Mesendoderm (in vitro differentiated cells): Measurements from ENCODE around the gene NT5DC3.
A peak's percentile ranks its signal among the peaks of the same experiment; 100 is the strongest.

Source experiments
- DNase-seq: peaks from one replicate; pipeline ENCODE4 v3.0.0; 2013
- H2AK5ac ChIP-seq: 2 replicates; pipeline ENCODE4 v1.6.1; 2013; ENCODE audit warnings: low read length, inconsistent platforms
- H2BK120ac ChIP-seq: 2 replicates; pipeline ENCODE4 v1.6.1; 2013; ENCODE audit warnings: low read depth, mild to moderate bottlenecking, low read length, moderate library complexity, mixed read lengths
- H2BK15ac ChIP-seq: replicated peaks from 2 replicates; pipeline ENCODE4 v1.6.1; 2013; ENCODE audit warnings: low read depth, mild to moderate bottlenecking, moderate library complexity
- H2BK5ac ChIP-seq: 2 replicates; pipeline ENCODE4 v1.6.1; 2013; ENCODE audit warnings: low read length, inconsistent platforms
- H3K18ac ChIP-seq: 2 replicates; pipeline ENCODE4 v1.6.1; 2013; ENCODE audit warnings: mild to moderate bottlenecking, low read length, mixed read lengths
- H3K23ac ChIP-seq: one replicate; pipeline ENCODE4 v1.6.1; 2013; ENCODE audit warnings: low read length
- H3K27ac ChIP-seq: 2 replicates; pipeline ENCODE4 v1.5.1; 2013; ENCODE audit warnings: low read depth, mild to moderate bottlenecking, inconsistent platforms, low read length, moderate library complexity
- H3K27me3 ChIP-seq: 2 replicates; pipeline ENCODE4 v1.6.1; 2013; ENCODE audit warnings: low read length, control low read depth, mild to moderate bottlenecking, inconsistent platforms; ENCODE audit not compliant: insufficient read depth, poor library complexity
- H3K36me3 ChIP-seq: 2 replicates; pipeline ENCODE4 v1.6.1; 2013; ENCODE audit warnings: low read length, inconsistent platforms; ENCODE audit not compliant: control insufficient read depth, insufficient read depth
- H3K4ac ChIP-seq: one replicate; pipeline ENCODE4 v1.6.1; 2013; ENCODE audit warnings: low read depth, mild to moderate bottlenecking, low read length, moderate library complexity
- H3K4me1 ChIP-seq: 2 replicates; pipeline ENCODE4 v1.6.1; 2013; ENCODE audit warnings: low read depth, low read length, inconsistent platforms; ENCODE audit not compliant: control insufficient read depth
- H3K4me2 ChIP-seq: 2 replicates; pipeline ENCODE4 v1.6.1; 2013; ENCODE audit warnings: low read length
- H3K4me3 ChIP-seq: 2 replicates; pipeline ENCODE4 v1.5.1; 2013; ENCODE audit warnings: mild to moderate bottlenecking, low read length
- H3K56ac ChIP-seq: one replicate; pipeline ENCODE4 v1.6.1; 2013; ENCODE audit warnings: low read length
- H3K79me1 ChIP-seq: 2 replicates; pipeline ENCODE4 v1.6.1; 2013; ENCODE audit warnings: low read length, inconsistent platforms
- H3K79me2 ChIP-seq: 2 replicates; pipeline ENCODE4 v1.6.1; 2013; ENCODE audit warnings: mild to moderate bottlenecking, low read length; ENCODE audit not compliant: control insufficient read depth, insufficient read depth
- H3K9ac ChIP-seq: 2 replicates; pipeline ENCODE4 v1.6.1; 2013; ENCODE audit warnings: low read length, inconsistent platforms
- H4K5ac ChIP-seq: one replicate; pipeline ENCODE4 v1.6.1; 2013; ENCODE audit warnings: low read length
- H4K8ac ChIP-seq: one replicate; pipeline ENCODE4 v1.6.1; 2013; ENCODE audit warnings: low read depth, mild to moderate bottlenecking, control low read depth, low read length, moderate library complexity
- WGBS: extraction: QIAGEN DNeasy Blood & Tissue Kit; methylation state at CpG from one replicate; pipeline ENCODE4 v1.1.7; 2013; ENCODE audit warnings: low lambda C conversion rate, missing lambda C conversion rate; ENCODE audit not compliant: insufficient coverage; ENCODE audit errors: extremely low coverage; 5-methylcytosine and 5-hydroxymethylcytosine counted together

Gene NT5DC3

GRCh38 chr12:103877934-103878510 is 37.0 kb upstream of the NT5DC3 start:
- no peak overlapping the region for H3K56ac ChIP-seq
- H2AK5ac ChIP-seq, result no peak overlapping the region
- no peak overlapping the region for H4K5ac ChIP-seq
- H3K4me1 ChIP-seq, result peaks cover 5% of the 10 kb centered on the region
- no peaks in the 10 kb centered on the region for H3K36me3 ChIP-seq
- H3K27ac ChIP-seq, result no peak overlapping the region
- no CpG with 5 or more reads among the region's 5 CpGs for WGBS
- no peak overlapping the region for H3K18ac ChIP-seq
- no peaks in the 10 kb centered on the region for H3K27me3 ChIP-seq
- no peaks in the 10 kb centered on the region for H3K79me1 ChIP-seq
- H3K9ac ChIP-seq, result no peak overlapping the region
- no peak overlapping the region for H2BK5ac ChIP-seq
- H3K4me2 ChIP-seq, result no peak overlapping the region
- DNase-seq, result peak; percentile 80
- H3K23ac ChIP-seq, result no peak overlapping the region
- H3K4me3 ChIP-seq, result no peak overlapping the region
- no peak overlapping the region for H4K8ac ChIP-seq
- H2BK120ac ChIP-seq, result no peak overlapping the region
- H3K79me2 ChIP-seq, result no peaks in the 10 kb centered on the region
- no peak overlapping the region for H2BK15ac ChIP-seq
- no peak overlapping the region for H3K4ac ChIP-seq

- Histone ChIP-seq H3K23ac (no peak overlapping the region), H3K4me3 (no peak overlapping the region), H3K27ac (no peak overlapping the region), H3K18ac (no peak overlapping the region), H4K5ac (no peak overlapping the region), H3K36me3 (no peaks in the 10 kb centered on the region), H3K79me2 (no peaks in the 10 kb centered on the region), H3K79me1 (no peaks in the 10 kb centered on the region), H3K4ac (no peak overlapping the region), H2BK15ac (no peak overlapping the region), H3K9ac (no peak overlapping the region), H4K8ac (no peak overlapping the region), H2BK5ac (no peak overlapping the region), H3K4me2 (no peak overlapping the region), H3K56ac (no peak overlapping the region), H2BK120ac (no peak overlapping the region), H2AK5ac (no peak overlapping the region), H3K27me3 (no peaks in the 10 kb centered on the region), H3K4me1 (peaks cover 5% of the 10 kb centered on the region)
- WGBS, result no CpG with 5 or more reads among the region's 1 CpG
- no peak for DNase-seq
Observed at GRCh38 chr12:103877288-103877687, 36.3 kb upstream of the NT5DC3 start.

GRCh38 chr12:103875666-103876065 is 34.6 kb upstream of the NT5DC3 start:
- Histone ChIP-seq H3K79me1 (no peaks in the 10 kb centered on the region), H3K79me2 (no peaks in the 10 kb centered on the region), H3K4me1 (peaks cover 5% of the 10 kb centered on the region), H3K27me3 (no peaks in the 10 kb centered on the region), H3K56ac (no peak overlapping the region), H2BK5ac (no peak overlapping the region), H2BK15ac (no peak overlapping the region), H3K23ac (no peak overlapping the region), H4K8ac (no peak overlapping the region), H3K4me2 (no peak overlapping the region), H3K9ac (no peak overlapping the region), H4K5ac (no peak overlapping the region), H3K18ac (no peak overlapping the region), H3K36me3 (no peaks in the 10 kb centered on the region), H3K27ac (no peak overlapping the region), H2AK5ac (no peak overlapping the region), H3K4ac (no peak overlapping the region), H3K4me3 (no peak overlapping the region), H2BK120ac (no peak overlapping the region)
- no CpG with 5 or more reads among the region's 1 CpG for WGBS
- DNase-seq, result no peak

DNA sequence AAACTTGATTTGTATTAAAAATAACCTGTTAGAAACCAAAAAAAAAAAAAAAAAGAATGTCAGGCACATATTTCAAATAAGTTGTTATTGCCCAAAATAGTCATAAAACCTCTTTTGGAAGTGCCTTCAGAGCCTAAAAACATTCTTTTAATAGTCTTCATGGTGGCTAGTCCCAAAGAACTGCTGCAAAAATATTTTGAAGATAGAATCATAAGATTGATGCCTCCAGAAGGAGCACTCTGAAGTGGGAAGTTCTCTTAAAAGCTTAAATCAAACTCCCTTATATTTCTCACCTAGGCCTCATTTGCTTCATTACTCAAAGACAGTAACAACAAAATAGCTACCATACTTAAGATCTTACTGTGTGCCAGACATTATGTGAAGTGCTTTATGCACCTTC is 27.2 kb upstream of the NT5DC3 start:
- Histone ChIP-seq H3K4ac (no peak overlapping the region), H2BK15ac (no peak overlapping the region), H4K8ac (no peak overlapping the region), H3K4me1 (no peaks in the 10 kb centered on the region), H3K4me2 (no peak overlapping the region), H3K27me3 (no peaks in the 10 kb centered on the region), H4K5ac (no peak overlapping the region), H3K79me1 (no peaks in the 10 kb centered on the region), H3K79me2 (no peaks in the 10 kb centered on the region), H2AK5ac (no peak overlapping the region), H2BK120ac (no peak overlapping the region), H3K27ac (no peak overlapping the region), H3K9ac (no peak overlapping the region), H2BK5ac (no peak overlapping the region), H3K18ac (no peak overlapping the region), H3K36me3 (no peaks in the 10 kb centered on the region), H3K23ac (no peak overlapping the region), H3K56ac (no peak overlapping the region), H3K4me3 (no peak overlapping the region)
- DNase-seq, result no peak

- Histone ChIP-seq H3K18ac (no peak overlapping the region), H3K36me3 (no peaks in the 10 kb centered on the region), H3K4ac (no peak overlapping the region), H3K4me3 (no peak overlapping the region), H4K5ac (no peak overlapping the region), H3K27me3 (no peaks in the 10 kb centered on the region), H3K56ac (no peak overlapping the region), H3K4me2 (no peak overlapping the region), H3K79me1 (no peaks in the 10 kb centered on the region), H2BK120ac (no peak overlapping the region), H3K27ac (no peak overlapping the region), H4K8ac (no peak overlapping the region), H3K4me1 (no peaks in the 10 kb centered on the region), H3K79me2 (no peaks in the 10 kb centered on the region), H2AK5ac (no peak overlapping the region), H2BK5ac (no peak overlapping the region), H2BK15ac (no peak overlapping the region), H3K23ac (no peak overlapping the region), H3K9ac (no peak overlapping the region)
- DNase-seq, result no peak
- no CpG with 5 or more reads among the region's 2 CpGs for WGBS
Observed at GRCh38 chr12:103865151-103865730, 24.2 kb upstream of the NT5DC3 start.

GRCh38 chr12:103864710-103865109 is 23.7 kb upstream of the NT5DC3 start:
- Histone ChIP-seq H2AK5ac (no peak overlapping the region), H3K56ac (no peak overlapping the region), H3K4me3 (no peak overlapping the region), H2BK15ac (no peak overlapping the region), H3K4ac (no peak overlapping the region), H3K27ac (no peak overlapping the region), H3K27me3 (no peaks in the 10 kb centered on the region), H2BK5ac (no peak overlapping the region), H3K23ac (no peak overlapping the region), H3K79me1 (no peaks in the 10 kb centered on the region), H3K4me2 (no peak overlapping the region), H2BK120ac (no peak overlapping the region), H3K9ac (no peak overlapping the region), H3K36me3 (no peaks in the 10 kb centered on the region), H4K8ac (no peak overlapping the region), H4K5ac (no peak overlapping the region), H3K4me1 (no peaks in the 10 kb centered on the region), H3K79me2 (no peaks in the 10 kb centered on the region), H3K18ac (no peak overlapping the region)
- WGBS, result no CpG with 5 or more reads among the region's 6 CpGs
- no peak for DNase-seq
